Measurements from ENCODE around the gene CACNG4.

The CACNG4 gene

DNA sequence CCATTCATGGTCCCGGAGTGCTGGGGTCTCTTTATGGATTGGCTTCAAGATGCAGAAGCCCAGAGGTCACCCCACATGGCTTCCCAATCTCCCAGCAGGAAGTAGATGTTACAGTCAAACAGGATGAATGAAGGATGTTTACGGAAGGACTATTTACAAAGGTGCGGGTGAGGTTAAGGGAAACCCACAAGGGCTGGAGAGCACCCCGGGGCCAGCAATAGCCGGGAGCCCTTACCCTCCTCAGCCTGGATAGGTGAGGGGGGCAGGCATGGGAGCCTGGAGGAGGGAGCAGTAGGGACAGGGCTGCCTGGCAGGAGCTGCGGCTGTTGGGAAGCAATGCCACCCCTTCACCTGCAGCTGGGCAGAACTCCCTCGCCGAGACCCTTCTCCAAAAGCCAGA, 55.3 kb downstream of the CACNG4 start:
- no peaks in the 10 kb centered on the region for H3K36me3 ChIP-seq (ENCODE audit: insufficient read depth, low read length)

GRCh38 chr17:67020293-67020766, 55.8 kb downstream of the CACNG4 start:
- Histone ChIP-seq H3K4me3 (ENCODE audit: low read length, poor library complexity, severe bottlenecking) (no peak overlapping the region), H3K9ac (ENCODE audit: low read depth, low read length, poor library complexity, severe bottlenecking) (no peak overlapping the region), H3K79me2 (ENCODE audit: insufficient read depth, low read length) (no peaks in the 10 kb centered on the region), H3K9me3 (ENCODE audit: insufficient read depth, low read depth, low read length) (no peaks in the 10 kb centered on the region), H3K36me3 (ENCODE audit: insufficient read depth, low read length) (no peaks in the 10 kb centered on the region), H3K9me2 (replicated peaks; ENCODE audit: low read depth, low read length) (no peaks in the 10 kb centered on the region), H3K27me3 (ENCODE audit: insufficient read depth, low read length, poor library complexity, severe bottlenecking) (no peaks in the 10 kb centered on the region), H2AFZ (ENCODE audit: low read length) (no peak overlapping the region), H4K20me1 (ENCODE audit: insufficient read depth, low read length, poor library complexity, severe bottlenecking) (no peaks in the 10 kb centered on the region), H3K4me2 (ENCODE audit: low read depth, low read length, poor library complexity, severe bottlenecking) (no peak overlapping the region), H3K4me1 (ENCODE audit: insufficient read depth, low read length, poor library complexity, severe bottlenecking) (no peaks in the 10 kb centered on the region), H3F3A (ENCODE audit: low read depth) (no peaks in the 10 kb centered on the region)
- no peak for TF ChIP-seq CTCF (conservative IDR thresholded peaks at IDR 0.05; ENCODE audit: low read length)

More for the DNA sequence above, 55.3 kb downstream of the CACNG4 start:
- TF ChIP-seq CTCF (conservative IDR thresholded peaks at IDR 0.05; ENCODE audit: low read length) (no peak), EZH2phosphoT487 (IDR thresholded peaks at IDR 0.05; ENCODE audit: borderline replicate concordance) (no peak)
- no peak overlapping the region for H3K9ac ChIP-seq (ENCODE audit: low read depth, low read length, poor library complexity, severe bottlenecking)
- H3K79me2 ChIP-seq (ENCODE audit: insufficient read depth, low read length), result no peaks in the 10 kb centered on the region
- no peaks in the 10 kb centered on the region for H3K9me2 ChIP-seq (replicated peaks; ENCODE audit: low read depth, low read length)
- H3K4me3 ChIP-seq (ENCODE audit: low read length, poor library complexity, severe bottlenecking), result no peak overlapping the region
- H3K4me1 ChIP-seq (ENCODE audit: insufficient read depth, low read length, poor library complexity, severe bottlenecking), result no peaks in the 10 kb centered on the region
- no peak overlapping the region for H2AFZ ChIP-seq (ENCODE audit: low read length)
- no peaks in the 10 kb centered on the region for H3F3A ChIP-seq (ENCODE audit: low read depth)
- H3K4me2 ChIP-seq (ENCODE audit: low read depth, low read length, poor library complexity, severe bottlenecking), result no peak overlapping the region
- H3K27me3 ChIP-seq (ENCODE audit: insufficient read depth, low read length, poor library complexity, severe bottlenecking), result no peaks in the 10 kb centered on the region
- no peaks in the 10 kb centered on the region for H3K9me3 ChIP-seq (ENCODE audit: insufficient read depth, low read depth, low read length)
- no peaks in the 10 kb centered on the region for H4K20me1 ChIP-seq (ENCODE audit: insufficient read depth, low read length, poor library complexity, severe bottlenecking)

DNA sequence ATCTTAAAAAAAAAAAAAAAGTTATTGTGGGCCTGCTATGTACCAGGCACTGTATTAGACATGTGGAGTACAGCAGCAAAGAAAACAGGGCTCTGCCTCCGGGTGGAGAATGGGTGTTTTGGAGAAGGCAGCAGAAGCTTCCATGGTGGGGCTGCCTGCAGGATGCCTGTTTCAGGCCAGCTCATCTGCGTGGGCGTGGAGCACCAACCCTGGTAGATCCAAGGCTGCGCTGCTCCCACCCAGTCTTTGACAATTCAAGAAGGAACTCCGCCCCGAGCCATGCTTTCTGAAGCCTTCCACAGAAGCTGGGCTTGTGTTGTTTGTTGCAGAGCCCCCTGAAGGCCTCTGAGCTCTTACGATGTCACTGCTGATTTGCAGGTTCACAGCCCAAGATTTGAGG, 56.7 kb downstream of the CACNG4 start:
- Histone ChIP-seq H3K79me2 (ENCODE audit: insufficient read depth, low read length) (no peaks in the 10 kb centered on the region), H2AFZ (ENCODE audit: low read length) (no peak overlapping the region), H3K4me3 (ENCODE audit: low read length, poor library complexity, severe bottlenecking) (no peak overlapping the region), H3K9me3 (ENCODE audit: insufficient read depth, low read depth, low read length) (no peaks in the 10 kb centered on the region), H3F3A (ENCODE audit: low read depth) (no peaks in the 10 kb centered on the region), H3K4me1 (ENCODE audit: insufficient read depth, low read length, poor library complexity, severe bottlenecking) (no peaks in the 10 kb centered on the region), H3K27me3 (ENCODE audit: insufficient read depth, low read length, poor library complexity, severe bottlenecking) (no peaks in the 10 kb centered on the region), H3K4me2 (ENCODE audit: low read depth, low read length, poor library complexity, severe bottlenecking) (no peak overlapping the region), H3K36me3 (ENCODE audit: insufficient read depth, low read length) (no peaks in the 10 kb centered on the region), H4K20me1 (ENCODE audit: insufficient read depth, low read length, poor library complexity, severe bottlenecking) (no peaks in the 10 kb centered on the region), H3K9me2 (replicated peaks; ENCODE audit: low read depth, low read length) (no peaks in the 10 kb centered on the region), H3K9ac (ENCODE audit: low read depth, low read length, poor library complexity, severe bottlenecking) (no peak overlapping the region)
- TF ChIP-seq EZH2phosphoT487 (IDR thresholded peaks at IDR 0.05; ENCODE audit: borderline replicate concordance) (no peak), CTCF (conservative IDR thresholded peaks at IDR 0.05; ENCODE audit: low read length) (no peak)
